ENCODE data around the gene MKRN1.

The MKRN1 gene

DNA sequence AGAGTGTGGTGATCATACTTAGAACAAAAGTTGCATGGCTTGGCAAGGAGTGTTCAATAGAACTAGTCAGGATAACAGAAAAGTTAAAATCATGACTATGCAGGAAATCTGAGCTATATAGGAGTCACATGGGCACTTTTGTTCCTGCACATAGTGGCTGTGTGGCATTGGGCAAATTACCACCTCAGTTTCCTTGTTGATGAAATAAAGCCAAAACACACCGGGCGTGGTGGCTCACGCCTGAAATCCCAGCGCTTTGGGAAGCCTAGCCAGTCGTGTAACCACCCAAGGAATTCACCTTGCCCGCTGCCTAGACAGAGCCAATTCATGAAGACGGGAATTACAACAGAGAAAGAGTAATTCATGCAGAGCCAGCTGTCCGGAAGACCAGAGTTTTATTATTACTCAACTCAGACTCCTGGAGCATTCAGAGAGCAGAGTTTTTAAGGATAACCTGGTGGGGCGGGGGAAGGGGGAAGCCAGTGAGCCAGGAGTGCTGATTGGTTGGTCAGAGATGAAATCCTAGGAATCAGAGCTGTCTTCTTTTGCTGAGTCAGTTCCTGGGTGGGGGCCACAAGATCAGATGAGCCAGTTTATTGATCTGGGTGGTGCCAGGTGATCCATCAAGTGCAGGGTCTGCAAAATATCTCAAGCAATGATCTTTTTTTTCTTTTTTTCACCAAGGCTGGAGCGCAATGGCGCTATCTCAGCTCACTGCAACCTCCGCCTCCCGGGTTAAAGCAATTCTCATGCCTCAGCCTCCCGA lies 6.4 kb upstream of the MKRN1 start:
- in situ Hi-C loops (cut with HindIII; ENCODE audit: low sequenced_read_pairs) = no loop called here

GRCh38 chr7:140484951-140485499 lies 5.7 kb upstream of the MKRN1 start:
- in situ Hi-C loops (cut with HindIII; ENCODE audit: low sequenced_read_pairs) = no loop called here

DNA sequence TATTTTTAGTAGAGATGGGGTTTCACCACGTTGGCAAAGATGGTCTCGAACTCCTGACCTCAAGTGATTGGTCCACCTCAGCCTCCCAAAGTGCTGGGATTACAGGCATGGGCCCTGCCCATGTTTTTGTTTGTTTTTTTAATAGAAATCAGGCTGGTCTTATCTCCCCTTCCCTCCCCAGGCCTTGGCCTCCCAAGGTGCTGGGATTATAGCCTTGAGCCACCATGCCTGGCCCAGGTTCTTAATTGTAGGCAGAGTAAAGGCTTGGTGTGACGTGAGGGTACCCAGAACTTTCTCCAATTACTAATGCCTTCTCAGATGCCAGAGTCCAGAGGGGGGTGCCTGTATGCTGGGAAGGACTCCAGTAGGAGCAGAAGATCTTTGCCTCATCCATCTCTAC lies 5.2 kb upstream of the MKRN1 start:
- in situ Hi-C loops (cut with HindIII; ENCODE audit: low sequenced_read_pairs) = no loop called here

DNA sequence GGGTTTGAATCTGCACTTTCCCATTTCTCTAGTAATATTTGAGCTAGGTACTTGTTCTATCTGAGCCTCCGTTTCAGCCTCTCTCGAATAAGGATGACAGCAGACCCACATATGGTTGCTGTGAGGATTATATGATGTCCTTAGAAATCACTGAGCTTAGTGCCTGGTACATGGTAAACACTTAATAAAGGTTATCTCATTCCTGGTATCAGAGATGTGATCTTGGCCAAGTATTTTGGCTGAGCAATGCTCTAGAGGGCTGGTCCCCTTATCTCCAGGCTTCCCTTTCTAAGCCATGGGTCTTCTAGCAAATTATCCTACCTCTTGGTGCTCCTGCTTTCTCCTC lies 407 bp upstream of the MKRN1 start:
- in situ Hi-C loops (cut with HindIII; ENCODE audit: low sequenced_read_pairs) = no loop called here

DNA sequence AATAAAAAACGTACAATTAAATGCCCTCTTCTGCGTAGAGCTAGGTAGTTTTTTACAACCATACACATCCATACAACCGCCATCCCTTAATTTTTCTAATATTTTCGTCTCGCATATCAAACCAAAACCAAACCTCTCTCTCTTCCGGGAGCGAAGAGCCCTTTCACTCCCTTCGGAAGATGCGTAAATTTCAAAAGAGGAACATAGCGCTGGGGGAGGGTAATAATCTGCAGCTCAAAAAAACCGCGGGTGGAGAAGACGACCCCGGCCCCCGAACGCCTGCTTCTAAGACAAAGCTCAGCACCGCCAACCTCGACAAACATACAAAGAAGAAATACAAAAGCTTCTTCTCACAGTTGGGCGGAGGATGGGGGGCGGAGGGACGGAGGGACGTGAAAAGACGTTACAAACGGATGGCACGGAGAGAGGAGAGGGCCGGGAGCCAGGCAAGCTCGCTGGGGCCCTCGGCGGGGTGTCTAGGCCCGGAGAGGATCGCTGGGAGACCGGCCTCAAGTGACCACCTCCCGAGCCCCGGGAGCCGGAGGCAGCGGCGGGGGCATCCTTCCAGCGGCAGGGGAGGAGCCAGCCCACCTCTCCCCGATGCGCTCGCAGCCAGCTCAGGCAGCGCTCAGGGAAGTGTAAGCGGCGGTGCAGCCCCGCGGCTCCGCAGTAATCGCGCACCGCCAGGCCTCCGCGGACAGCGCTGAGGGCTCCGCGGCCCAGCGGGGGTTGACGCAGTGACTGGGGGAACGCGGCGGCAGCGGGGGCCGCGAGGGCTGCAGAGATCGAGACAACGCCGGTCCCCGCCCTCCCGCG lies 851 bp downstream of the MKRN1 start:
- in situ Hi-C loops (cut with HindIII; ENCODE audit: low sequenced_read_pairs) = no loop called here

DNA sequence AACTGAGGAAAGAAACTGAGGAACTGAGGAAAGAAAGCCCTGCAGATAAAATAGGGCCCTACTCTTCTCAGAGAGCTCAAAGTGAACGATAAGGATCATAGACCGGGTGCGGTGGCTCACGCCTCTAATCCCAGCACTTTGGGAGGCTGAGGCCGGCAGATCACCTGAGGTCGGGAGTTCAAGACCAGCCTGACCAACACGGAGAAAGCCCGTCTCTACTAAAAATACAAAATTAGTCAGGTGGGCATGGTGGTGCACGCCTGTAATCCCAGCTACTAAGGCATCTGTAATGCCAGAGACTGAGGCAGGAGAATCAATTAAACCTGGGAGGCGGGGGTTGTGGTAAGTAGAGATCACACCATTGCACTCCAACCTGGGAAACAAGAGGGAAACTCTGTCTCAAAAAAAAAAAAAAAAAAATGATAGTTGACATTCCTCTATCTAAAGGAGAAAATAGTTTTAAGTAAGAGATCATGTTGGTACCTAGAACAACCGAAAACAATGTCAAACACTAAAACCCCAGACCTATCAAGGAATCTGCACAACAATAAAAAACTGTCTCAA lies 2.5 kb downstream of the MKRN1 start:
- in situ Hi-C loops (cut with HindIII; ENCODE audit: low sequenced_read_pairs) = no loop called here

- in situ Hi-C loops (cut with HindIII; ENCODE audit: low sequenced_read_pairs) = no loop called here
Observed at GRCh38 chr7:140475747-140476333, 3.5 kb downstream of the MKRN1 start.

DNA sequence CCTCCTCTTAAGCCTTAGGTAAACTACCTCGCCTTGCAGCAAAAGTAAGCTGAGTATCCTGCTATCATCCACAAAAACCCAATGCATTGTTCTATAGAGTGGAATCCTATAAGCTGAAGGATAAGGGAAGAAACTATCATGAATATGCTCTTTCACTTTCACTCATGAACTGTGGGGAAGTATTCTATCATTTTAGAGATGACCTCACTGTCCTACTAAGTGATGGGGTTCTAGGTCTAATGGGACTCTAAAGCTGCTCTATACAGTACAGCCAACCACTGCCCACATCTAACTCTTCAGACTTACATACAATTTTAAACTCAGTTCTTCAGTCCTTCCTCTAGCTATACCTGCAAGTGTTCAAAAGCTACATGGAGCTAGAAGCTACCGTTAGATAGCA lies 16.2 kb downstream of the MKRN1 start:
- in situ Hi-C loops (cut with HindIII; ENCODE audit: low sequenced_read_pairs) = no loop called here

DNA sequence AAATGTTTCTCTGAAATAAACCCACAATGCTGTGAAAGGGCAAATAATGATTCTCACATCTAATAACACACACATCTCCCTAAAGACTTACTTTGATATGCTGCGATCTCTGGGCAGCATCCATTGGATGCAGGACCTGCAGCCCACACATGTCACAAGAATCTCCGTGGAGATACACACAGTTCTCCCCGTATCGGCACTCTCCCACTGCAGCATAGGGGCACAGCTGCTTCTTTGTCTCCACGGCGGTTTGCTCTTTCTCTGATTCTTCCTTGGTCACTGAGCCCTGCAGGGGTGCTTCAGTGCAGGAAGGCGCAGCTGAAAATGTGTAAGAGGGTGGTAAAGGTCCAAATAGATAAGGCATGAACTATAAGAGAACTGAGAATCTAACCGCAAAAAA lies 20.4 kb downstream of the MKRN1 start:
- in situ Hi-C loops (cut with HindIII; ENCODE audit: low sequenced_read_pairs) = no loop called here

GRCh38 chr7:140458201-140458600 lies 21.1 kb downstream of the MKRN1 start:
- in situ Hi-C loops (cut with HindIII; ENCODE audit: low sequenced_read_pairs) = no loop called here

GRCh38 chr7:140456551-140457051 lies 22.7 kb downstream of the MKRN1 start:
- in situ Hi-C loops (cut with HindIII; ENCODE audit: low sequenced_read_pairs) = no loop called here

DNA sequence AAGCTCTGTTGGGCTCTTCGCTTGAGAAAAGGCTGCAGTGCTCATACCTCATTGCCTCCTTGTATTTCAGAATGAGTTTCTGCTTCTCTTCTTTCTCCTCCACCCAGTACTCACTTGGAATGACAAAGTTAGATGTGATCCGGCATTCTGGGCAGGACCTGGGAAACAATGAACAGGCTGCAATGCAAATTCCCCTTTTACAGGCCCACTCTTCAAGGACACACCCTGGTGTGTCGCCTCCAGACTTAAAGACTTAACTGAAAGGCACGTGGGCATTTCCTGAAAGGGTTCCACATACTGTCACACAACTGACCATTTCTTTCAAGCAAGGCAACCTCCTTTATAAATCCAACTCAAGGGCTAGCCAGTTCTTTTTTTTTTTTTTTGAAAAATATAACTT lies 23.6 kb downstream of the MKRN1 start:
- in situ Hi-C loops (cut with HindIII; ENCODE audit: low sequenced_read_pairs) = no loop called here

DNA sequence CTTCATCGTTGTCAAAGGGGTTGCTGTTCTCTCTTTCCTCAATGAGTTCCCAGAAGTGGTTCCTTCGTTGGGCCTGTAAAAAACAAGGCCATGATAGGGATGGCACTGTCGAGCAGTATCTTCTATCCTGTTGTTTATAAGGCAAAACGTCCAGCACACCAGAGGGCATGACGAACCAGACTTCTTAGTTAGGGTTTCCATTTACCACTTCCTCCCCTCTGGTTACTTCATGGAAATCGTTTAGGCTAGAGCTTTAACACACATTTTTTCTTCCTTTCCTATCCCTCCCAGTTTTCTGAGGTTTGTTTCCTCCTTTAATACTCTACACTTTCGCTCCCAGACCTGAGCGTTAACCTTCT lies 24.7 kb downstream of the MKRN1 start:
- in situ Hi-C loops (cut with HindIII; ENCODE audit: low sequenced_read_pairs) = loop anchor here (5.0 kb wide), 1 partner anchor 83 kb away; no protein-coding TSS in a partner anchor

GRCh38 chr7:140453785-140454656 lies 25.3 kb downstream of the MKRN1 start:
- in situ Hi-C loops (cut with HindIII; ENCODE audit: low sequenced_read_pairs) = loop anchor here (5.0 kb wide), 1 partner anchor 83 kb away; no protein-coding TSS in a partner anchor

DNA sequence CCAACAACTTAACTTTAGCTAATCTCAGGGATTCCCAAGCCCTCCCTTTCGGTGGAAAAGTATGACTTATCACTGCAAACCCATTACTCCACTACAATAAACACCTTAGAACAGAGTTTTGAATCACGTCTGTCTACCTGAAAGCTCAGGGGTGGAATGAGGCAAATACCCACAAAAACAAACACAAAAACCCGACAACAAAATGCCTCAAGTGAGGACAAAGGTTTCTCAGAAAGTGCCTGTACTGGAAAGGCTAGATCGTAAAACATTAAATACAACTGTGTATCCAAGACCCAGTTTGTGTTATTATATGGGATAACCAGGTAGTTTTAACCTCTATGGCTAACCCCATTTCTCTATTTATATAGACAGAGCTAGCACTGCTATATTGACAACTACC lies 26.0 kb downstream of the MKRN1 start:
- in situ Hi-C loops (cut with HindIII; ENCODE audit: low sequenced_read_pairs) = loop anchor here (5.0 kb wide), 1 partner anchor 84 kb away; no protein-coding TSS in a partner anchor

DNA sequence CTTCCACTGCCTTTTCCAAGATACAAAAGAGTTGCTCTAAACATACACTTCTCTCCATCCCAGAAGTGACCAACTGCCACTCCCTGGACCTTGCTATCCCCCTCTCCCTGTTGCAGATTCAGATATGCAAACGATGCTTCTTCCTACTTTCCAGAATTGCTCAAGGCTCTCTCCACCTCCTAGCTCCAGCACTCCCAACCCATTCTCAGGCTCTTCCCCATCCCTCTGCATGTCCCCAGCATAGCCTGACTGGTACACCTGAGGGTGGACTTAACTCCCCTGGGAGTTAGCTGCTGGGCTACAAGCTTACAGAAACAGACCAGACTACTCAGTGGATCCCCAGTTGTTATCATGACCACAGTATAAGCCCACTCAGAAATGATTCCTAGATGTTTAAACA lies 27.6 kb downstream of the MKRN1 start:
- in situ Hi-C loops (cut with HindIII; ENCODE audit: low sequenced_read_pairs) = loop anchor here (5.0 kb wide), 1 partner anchor 86 kb away; no protein-coding TSS in a partner anchor

DNA sequence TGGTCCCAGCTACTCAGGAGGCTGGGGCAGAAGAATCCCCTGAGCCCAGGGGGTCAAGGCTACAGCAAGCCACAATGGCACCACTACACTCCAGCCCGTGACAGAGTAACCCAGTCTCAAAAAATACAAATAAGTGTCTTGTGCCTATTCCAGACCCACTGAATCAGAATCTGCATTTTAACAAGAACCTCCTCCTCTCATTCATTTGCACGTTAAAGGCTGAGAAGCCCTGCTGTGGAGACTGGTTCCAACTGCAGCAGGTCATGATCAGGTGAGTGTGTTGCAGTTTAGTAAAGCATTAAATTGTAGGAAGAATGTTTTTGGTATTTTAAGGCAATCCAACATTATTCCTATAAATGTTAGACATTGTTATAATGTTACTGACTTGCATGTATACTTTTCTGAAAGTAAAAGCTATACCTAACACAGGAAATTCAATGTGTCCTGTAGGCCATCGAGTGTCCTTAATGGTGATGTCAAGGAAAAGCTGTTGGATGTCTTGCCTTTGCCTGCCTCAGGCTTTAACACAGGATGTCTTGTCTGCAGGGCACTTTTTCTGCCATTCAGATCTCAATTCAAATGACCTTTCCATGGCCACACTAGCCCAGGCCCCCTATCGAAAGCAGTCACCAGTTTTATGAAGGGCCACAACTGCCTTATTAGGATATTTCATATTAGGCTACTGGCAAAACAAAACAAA lies 30.4 kb downstream of the MKRN1 start:
- in situ Hi-C loops (cut with HindIII; ENCODE audit: low sequenced_read_pairs) = no loop called here

DNA sequence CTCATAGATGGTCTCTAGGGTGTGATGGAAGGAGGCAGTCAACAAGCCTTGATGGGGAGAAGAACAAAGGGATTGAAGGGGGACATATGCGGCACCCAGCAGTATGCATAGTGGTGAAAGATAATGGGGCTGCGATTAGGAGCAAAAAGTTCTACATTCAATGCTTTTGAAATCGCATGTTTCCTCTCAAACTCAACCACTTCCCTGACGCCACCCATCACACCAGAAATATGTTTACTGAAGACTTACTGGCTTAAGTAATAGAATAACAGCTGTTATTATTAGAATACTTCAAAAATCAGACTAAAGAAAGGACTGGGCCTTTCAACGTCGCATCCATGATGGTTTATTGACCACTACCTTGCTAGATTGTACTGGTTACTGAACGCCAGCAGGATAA lies 31.5 kb downstream of the MKRN1 start:
- in situ Hi-C loops (cut with HindIII; ENCODE audit: low sequenced_read_pairs) = no loop called here

- in situ Hi-C loops (cut with HindIII; ENCODE audit: low sequenced_read_pairs) = no loop called here
Observed at GRCh38 chr7:140446467-140446866, 32.8 kb downstream of the MKRN1 start.

Data from endothelial cell of hepatic sinusoid (primary cell).